Measurements from ENCODE around the gene TSC2.
"Not testable (repeated sequence)": the region's sequence is repeated elsewhere in the genome, so short reads cannot be mapped to it uniquely, and the experiment has no call there.

Gene TSC2

DNA sequence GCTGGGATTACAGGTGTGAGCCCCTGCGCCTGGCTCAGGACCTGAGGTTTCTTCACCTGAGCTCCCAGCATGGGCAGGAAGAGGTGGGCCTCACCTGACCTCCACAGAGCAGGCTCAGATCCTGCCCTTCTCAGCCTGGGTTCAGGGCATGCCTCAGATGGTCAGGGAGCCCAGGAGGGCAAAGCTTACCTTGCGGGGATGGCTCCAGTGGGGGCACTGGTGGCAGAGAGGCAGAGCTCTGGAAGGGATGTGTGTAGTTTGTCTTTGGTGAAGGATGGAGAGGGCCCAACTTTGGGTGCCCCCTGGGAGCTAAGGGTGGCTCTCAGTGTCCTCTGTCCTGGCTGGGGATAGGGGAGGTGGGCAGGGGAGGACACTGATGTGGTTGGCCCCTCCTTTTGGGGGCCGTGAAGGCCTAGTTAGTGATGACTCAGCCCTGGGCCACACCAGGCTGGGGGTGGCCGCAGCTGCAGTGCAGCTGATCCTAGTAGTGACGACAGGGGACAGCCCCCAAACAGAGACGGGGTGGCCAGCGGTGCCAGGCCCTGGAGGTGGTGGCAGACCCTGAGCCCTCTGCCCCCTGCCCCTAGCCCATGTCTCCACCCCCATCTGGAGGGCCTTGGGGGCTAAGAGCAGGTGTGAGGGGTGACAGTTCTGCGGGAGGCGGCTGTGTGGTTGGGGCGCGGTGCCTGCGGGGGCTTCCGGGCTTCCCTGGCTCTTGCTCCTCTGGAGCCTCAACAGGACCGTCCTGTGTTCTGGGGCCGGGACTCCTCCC is 15.3 kb upstream of the TSC2 start:
- no peak for DNase-seq

DNA sequence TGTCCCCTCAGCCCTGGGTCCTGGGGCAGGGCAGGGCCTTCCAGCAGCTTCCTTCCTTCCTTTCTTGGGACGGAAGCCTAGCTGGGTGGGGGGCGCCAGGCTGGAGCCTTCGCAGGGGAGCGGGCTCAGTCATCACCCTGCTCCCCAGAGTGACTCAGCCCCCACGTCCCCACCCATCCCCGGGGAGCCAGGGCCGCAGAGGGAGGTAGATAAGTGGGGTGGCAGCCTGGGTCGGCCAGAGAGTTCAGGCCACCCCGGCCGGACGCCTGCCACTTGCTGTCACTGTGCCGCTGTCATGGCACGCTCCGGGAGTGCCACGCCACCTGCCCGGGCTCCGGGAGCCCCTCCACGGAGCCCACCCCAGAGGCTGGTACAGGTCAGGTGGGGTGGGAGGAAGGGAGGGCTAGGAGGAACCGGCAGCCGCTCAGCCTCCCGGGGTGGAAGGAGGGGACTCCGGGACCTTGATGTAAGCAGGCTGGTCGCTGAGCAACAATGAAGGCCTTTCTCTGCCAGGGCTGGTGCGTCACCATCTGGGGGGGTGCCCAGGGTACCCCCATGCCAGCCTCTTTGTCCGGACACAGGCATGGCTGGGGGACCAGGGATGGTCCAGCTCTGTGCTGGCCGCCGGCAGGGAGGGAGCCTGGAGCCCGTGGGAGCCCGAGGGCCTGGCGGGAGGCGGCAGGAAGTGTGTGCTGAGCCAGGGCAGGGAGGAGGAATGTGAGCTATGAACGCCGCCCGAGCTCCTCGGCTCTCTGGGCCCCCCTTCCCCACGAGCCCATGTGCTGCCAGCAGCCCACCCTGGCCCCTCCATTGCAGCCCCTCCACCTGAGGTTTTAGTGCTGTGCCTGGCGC is 14.5 kb upstream of the TSC2 start:
- peak; percentile 70 for DNase-seq

DNA sequence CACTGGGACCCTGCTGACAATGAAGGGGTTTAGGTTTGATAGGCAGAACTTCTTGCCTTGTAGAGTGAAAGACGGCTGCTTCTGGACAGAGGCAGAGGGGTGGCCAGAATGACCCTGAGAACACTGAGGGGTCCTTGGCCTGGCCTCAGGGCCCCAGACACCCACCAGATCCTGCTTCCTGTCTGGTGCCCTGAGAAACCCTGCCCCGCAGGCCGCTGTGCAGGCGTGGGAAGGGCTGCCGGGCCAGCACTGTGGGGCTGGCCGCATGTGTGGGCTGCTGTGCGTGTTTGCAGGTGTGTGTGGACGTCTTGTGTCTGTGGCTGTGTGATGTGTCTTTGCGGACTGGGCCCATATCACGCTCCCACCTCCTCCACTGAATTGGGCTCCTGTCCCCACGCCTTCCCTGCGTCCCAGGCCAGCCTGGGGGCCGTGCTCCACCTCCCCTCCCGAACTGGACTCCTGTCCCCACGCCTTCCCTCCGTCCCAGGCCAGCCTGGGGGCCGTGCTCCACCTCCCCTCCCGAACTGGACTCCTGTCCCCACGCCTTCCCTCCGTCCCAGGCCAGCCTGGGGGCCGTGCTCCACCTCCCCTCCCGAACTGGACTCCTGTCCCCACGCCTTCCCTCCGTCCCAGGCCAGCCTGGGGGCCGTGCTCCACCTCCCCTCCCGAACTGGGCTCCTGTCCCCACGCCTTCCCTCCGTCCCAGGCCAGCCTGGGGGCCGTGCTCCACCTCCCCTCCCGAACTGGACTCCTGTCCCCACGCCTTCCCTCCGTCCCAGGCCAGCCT is 13.7 kb upstream of the TSC2 start:
- DNase-seq = not testable (repeated sequence)

DNA sequence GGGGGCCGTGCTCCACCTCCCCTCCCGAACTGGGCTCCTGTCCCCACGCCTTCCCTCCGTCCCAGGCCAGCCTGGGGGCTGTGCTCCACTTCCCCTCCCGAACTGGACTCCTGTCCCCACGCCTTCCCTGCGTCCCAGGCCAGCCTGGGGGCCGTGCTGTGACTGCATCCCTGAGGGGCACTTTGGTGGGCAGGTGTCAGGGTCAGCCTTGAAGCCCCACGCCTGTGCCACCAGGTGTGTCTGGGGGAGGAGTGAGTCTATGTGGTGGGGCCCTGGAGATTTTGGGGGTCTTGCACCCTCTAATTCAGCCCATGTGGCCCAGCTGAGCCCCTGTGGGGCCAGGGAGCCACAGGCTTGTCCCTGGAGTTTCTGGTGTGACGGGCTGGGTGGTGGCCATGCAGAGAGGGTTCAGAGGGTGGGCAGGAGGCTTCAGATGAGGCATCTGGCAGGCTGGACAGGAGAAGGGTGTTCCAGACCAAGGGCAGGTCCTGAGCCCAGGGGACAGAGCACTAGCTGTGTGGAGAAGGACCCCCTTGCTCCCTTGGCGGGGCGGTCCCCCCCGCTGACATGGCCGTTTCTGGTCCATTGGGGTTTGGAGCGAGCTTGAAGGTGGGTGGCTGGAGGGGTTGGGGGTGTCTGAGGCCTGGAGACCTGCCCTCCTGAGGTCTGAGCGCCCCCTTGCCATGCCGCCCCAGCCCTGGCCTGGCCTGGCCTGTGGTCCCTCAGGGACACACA is 12.9 kb upstream of the TSC2 start:
- DNase-seq = no peak

DNA sequence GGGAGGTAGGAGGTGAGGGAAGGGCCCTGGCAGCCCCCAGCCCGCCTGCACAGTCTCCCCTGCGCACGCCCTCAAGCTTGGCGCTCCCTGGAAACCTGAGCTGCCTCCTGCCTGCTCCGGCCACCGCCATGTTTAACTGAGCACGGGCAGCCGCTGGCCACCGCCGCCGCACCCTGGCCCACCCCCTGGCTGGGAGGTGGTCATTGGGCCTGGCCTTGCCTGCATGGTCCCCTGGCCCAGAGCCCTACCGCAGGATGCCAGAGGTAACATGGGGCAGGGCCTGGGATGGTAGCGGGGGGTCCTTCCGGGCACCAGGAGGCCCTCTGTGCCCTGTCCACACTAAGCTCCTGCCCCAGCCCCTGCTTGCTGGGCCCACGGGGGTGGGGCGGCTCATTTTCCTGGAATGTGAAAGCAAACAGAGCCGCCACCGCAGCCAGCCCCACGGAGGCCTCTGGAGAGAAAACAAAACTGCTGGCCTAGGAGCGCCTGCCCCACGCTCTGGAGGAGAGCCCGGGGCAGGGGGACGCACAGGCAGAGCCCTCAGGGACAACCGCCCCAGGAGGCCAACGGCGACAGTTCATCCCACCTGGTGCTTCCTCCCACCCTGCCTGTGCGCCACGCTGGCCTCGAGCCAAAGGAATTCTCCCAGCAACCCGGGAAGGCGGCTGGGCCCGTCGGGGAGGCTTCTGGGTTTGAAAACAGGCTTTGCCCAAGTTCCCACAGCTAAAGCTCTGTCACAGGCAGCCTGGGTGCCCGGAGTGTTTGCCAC is 12.2 kb upstream of the TSC2 start:
- peak; percentile 73 for DNase-seq

DNA sequence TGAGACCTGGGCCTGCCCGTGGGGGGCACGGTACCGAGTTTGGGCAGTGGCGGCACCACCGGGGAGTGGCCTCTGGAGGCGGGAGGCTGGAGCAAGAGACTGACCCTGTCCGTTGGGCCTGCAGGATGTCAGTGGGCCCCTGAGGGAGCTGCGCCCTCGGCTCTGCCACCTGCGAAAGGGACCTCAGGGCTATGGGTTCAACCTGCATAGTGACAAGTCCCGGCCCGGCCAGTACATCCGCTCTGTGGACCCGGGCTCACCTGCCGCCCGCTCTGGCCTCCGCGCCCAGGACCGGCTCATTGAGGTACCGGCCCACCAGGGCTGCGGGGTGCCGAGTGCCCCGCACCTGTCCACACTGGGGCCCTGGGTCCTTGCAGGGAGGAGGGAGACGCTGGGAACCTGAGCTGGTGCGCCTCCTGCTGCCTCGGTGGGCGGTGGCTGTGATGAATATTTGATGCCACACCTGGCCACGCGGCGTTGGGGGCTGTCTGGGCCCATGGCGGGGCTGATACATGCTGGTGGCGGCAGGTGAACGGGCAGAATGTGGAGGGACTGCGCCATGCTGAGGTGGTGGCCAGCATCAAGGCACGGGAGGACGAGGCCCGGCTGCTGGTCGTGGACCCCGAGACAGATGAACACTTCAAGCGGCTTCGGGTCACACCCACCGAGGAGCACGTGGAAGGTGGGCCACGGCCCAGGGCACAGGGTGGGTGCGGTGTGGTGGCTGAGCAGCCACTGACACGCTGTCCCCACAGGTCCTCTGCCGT is 11.4 kb upstream of the TSC2 start:
- DNase-seq = no peak

DNA sequence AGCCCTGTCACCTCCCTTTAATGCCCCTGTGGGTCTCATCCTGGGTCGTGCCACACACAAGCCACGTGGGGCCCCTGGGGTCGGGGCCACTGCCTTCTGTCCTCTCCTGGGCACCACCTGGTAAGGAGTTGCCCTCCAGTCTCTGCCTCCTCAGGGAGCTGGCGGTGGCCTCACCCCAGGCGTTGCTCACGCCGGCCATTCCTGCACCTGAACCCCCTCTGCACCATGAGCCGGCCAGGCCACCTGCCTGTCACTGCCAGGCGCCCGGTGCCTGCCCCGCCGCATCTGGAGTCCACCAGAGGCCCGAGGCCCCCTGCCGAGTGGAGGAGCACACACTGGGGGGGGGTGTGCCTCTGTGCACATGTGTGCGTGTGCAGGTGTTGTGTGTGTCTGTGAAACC is 10.7 kb upstream of the TSC2 start:
- DNase-seq = no peak

DNA sequence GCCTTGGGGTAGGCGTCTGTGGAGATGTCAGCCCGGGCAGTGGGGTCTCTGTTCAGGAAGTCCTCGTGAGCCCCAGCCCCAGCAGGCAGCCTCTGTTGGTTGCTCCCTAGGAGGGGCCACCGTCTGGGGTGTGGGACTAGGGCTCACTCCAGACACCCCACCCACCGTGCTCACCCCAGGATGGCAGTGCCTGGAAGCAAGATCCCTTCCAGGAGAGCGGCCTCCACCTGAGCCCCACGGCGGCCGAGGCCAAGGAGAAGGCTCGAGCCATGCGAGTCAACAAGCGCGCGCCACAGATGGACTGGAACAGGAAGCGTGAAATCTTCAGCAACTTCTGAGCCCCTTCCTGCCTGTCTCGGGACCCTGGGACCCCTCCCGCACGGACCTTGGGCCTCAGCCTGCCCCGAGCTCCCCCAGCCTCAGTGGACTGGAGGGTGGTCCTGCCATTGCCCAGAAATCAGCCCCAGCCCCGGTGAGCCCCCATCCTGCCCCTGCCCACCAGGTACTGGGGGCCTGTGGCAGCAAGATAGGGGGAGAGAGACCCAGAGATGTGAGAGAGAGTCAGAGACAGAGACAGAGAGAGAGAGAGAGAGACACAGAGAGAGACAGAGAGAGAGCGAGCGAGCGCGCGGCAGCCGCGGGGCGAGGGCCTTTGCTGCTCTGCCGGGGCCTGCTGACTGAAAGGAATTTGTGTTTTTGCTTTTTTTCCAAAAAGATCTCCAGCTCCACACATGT is 10.0 kb upstream of the TSC2 start:
- no peak for DNase-seq

DNA sequence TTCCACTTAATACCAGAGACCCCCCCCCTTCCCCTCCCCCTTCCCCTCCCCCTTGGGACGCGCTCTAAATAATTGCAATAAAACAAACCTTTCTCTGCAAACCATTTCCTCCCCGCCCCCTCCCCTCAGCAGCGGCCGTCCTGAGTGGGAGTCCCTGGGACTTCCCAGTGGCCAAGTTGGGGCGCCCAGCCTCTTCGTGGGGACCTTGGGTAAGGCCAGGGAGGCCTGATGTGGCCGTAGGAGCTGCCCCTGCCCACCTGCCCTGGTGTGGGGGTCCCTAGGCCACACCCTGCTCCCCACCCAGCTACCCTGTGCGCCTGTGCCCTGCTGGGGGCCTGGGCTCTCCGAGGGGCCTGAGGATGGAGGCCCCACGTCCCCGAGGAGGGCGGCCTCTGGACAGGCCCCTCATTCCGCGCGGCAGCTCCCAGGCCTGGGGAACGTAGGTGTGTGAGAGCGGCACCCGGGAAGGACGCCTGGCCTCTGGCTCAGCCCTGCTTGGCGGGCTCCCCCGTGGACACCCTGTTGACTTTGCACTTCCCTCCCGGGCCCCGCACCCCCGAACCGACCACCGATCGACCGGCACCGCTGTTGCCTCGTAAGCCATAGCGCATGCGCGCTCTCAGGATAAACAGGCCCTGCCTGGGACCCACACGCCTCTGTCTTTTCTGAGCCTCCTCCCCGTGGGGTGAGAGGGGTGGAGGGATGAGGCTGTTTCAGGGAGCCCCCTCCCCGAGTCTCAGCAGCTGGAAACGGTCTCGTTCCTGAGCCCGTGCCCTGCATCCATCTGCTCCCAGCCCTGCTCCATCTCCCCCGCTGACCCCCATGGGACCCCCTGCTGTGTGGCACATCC is 9.2 kb upstream of the TSC2 start:
- no peak for DNase-seq

DNA sequence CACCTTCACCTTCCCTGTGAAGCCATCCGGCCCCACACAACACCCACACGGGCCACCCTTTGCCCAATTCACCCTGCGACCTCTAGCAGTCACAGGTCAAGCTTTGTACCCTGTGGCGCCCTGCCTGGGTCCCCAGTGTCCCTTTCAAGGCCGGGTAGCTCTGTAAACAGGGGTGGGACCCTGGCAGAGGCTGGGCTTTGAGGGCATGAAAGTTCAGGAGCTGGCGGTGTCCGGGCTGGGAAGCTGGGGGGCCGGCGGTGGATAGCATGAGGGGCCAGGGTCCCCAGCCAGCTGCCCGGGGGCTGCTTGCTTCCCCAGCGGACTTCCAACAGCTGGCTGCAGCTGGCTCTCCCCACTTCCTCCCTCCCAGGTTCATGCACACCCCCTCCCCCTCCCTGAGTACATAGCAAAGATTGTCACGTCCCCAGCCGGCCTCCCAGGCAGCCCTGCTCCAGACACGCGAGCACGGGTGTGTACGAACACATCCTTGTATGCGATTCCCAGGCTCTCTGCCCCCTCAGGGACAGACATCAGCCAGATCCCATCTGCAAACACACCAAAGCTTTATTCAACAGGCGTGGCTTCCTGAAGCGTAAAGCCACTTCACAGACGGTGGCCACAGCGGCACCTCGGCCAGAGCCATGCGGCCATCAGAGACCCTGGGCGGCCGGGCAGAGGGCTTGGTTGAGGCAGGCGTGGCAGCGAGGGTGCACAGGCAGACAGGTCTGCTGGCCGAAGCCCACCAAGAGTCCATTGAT is 8.3 kb upstream of the TSC2 start:
- peak; percentile 89 for DNase-seq

DNA sequence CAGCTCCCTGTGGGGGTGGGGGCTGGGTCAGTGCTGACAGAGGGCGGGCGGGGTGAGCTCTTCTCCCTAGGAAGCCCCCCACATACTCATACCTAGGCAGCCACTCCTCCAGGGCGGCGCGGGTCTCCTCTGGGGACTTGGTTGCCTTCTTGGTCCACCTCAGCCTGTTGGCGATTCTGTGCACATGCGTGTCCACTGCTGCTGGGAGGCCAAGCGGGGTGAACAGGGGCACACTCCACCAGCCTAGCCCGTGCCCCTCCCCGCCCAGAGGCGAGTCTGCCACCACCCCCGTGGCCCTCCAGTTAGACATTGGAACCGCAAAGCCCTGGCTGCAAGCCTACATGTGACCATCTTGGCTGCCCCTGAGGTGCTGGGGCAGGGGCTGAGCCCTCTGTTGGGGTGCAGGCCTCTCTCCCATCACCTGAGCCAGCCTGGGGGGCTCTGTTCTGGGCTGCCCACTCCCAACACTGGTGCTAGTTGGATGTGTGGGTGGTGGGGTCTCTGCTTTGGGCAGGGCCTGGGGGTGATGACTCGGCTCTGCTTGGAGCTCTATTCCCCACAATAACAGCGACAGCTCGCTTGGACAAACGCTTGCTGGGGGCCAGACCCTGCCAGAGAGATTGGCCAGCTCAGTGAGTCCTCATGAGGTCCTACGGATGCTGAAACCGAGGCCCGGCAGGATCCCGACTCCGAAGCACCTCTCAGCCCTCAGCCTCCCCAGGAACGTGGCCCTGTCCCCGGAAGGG is 7.6 kb upstream of the TSC2 start:
- no peak for DNase-seq

DNA sequence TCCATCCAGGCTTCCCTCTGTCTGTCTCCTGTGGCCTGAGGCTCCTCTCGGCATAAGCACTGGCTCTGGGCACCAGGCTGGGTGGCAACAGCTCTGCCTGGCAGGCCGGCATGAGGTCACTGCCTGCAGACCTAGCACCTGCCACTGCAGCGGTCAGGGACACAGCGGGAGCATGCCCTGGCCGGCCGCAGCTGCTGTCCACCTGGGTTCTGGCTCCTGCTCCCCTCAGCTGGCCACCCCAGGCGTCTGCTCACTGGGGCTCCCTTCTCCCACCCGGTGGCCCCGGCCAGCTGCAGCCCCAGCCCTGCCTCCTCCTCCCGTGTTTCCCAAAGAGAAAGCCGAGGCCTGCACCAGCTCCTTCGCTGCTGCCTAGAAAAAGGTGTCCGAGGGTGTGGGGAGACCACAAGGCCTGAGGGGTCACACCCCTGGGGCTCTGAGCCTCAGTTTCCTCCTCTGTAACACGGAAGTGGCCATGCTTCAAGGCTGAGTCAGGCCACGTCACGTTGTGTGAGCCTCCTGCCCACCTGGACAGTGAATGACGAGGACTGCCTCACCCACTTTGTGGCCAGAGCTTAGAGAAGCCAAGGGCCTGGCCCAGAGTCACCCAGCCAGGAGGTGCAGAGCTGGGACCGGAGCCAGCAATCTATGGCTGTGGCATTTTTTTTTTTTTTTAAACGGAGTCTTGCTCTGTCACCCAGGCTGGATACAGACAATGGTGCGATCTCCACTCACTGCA is 6.8 kb upstream of the TSC2 start:
- DNase-seq = no peak

DNA sequence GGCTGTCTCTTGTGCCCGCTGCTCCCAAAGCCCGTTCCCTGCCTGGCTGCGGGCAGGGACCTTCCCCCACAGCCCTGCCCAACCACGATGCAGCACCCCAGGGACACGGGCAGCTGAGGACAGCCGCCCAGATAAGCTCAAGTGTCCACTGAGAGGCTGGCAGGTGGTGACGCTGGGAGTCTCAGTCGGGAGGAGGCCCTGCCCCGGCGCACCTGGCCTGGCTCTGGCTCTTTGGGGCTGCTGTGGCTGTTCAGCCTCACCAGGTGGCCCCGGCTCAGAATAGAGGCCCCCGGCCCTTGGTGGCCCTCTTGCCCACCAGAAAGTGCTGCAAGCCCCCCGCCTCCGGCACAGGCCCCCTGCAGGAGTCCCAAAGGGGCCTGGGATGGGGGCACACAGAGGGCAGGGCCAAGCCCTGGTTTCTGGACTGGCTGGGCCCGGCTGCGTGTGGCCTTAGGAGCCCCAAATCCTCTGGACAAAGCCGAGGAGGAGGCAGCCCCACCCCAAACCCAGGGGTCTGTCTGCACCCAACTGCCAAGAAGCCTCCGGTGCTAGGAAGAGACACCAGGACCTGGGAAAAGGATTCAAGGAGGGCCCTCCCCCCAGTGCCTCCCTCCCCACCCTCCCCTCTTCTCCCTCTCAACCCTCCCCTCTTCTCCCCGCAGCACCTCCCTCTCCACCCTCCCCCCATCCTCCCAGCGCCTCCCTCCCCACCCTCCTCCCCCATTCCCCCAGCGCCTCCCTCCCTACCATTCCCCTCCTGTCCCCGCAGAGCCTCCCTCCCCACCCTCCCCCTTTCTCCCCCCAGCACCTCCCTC is 5.4 kb upstream of the TSC2 start:
- no peak for DNase-seq

DNA sequence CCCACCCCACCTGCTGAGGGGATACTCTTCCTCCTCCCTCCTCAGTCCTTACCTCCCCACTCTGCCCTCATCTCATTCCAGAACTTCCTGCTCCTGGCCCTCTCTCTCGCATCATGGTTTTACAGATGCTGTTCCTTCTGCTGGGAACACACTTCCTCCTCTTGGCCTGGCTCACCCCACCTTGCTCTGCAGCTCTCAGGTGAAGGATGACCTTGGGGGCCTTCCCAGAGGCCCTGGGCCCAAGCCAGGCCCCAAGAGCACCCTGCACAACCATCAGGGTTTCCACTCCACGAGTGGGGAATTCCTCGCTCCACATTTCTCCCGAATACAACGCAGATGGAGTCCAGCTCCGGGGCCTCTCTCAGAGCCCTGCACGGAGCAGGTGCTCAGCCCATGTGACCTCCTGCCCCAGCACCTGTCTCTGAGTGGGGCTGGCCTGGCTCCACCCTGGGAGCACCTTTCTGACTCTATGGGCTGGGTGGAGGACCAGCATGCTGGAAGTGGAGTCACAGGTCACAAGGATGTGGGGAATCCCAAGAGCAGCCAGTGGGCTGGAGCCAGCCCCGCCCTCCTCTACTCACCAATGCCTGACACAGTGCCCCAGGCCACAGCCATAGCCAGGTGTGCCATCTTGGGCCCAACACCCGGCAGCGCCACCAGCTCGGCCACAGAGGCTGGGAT is 4.7 kb upstream of the TSC2 start:
- no peak for DNase-seq

DNA sequence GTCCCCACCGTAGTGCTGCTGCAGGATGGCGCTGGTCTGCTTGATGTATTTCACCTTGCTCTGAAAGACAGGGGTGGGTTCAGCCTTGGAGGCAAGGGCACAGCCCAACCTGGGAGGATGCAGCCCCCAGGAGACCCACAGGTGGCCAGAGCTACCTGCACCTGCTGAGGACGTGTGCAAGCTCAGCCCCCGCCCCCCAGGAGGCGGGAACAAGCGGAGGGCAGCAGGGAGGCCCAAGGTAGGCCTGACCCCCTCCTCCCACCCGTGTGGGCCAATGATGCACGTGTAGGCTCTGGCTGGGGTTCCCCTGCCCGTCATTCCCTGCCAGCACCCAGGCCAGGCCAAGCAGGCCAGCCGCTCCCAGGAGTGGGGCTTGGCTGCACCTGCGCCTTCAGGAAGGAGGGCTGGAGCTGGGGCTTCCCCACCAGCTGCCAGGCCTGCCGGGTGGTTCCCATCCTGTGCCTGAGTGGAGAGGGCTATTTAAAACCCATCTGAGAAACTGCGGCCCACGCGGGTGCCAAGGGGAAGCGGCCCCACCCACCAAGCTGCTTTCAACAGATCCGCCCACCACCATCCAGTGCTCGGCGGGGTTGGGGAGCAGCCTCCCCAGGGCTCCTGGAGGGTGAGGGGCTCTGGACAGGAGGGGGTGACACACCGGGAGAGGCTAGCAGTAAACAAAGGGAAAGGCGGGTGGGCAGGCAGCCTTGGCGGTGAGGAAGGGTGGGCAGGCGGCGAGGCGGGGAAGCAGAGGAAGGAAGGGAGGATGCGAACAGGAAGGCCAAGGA is 3.9 kb upstream of the TSC2 start:
- DNase-seq = no peak
